Karpas-422 (cell line): ENCODE measurements around the gene BLVRA. TPM values are rescaled to one million over a fixed set of nuclear protein-coding genes. Genes with fewer than 3 reads are reported as not detected.
A peak's percentile ranks its signal among the peaks of the same experiment; 100 is the strongest.
"Not testable (repeated sequence)": the region's sequence is repeated elsewhere in the genome, so short reads cannot be mapped to it uniquely, and the experiment has no call there.

Source experiments
- DNase-seq: peaks from one replicate; pipeline ENCODE4 v3.0.0-alpha.2; 2015
- H2AFZ ChIP-seq: fragments of 200-600 bp; sonication (generic); 2 replicates; pipeline ENCODE4 v1.6.1; 2014; ENCODE audit warnings: antibody characterized with exemption, low read length, mixed read lengths
- H3K27ac ChIP-seq: fragments of 200-600 bp; sonication (generic); 2 replicates; pipeline ENCODE4 v1.5.1; 2014; ENCODE audit warnings: mild to moderate bottlenecking, low read length, moderate library complexity
- H3K27me3 ChIP-seq: fragments of 200-600 bp; sonication (generic); 2 replicates; pipeline ENCODE4 v1.6.1; 2014; ENCODE audit warnings: low read length, mixed read lengths
- H3K36me3 ChIP-seq: fragments of 200-600 bp; sonication (generic); 2 replicates; pipeline ENCODE4 v1.6.1; 2014; ENCODE audit warnings: low read length, mixed read lengths; ENCODE audit not compliant: insufficient read depth
- H3K4me1 ChIP-seq: fragments of 200-600 bp; sonication (generic); 2 replicates; pipeline ENCODE4 v1.6.1; 2014; ENCODE audit warnings: mild to moderate bottlenecking, low read length, mixed read lengths
- H3K4me2 ChIP-seq: fragments of 200-600 bp; sonication (generic); 2 replicates; pipeline ENCODE4 v1.6.1; 2014; ENCODE audit warnings: low read length, low read depth, mild to moderate bottlenecking; ENCODE audit not compliant: poor library complexity, severe bottlenecking
- H3K4me3 ChIP-seq: fragments of 200-600 bp; sonication (generic); 2 replicates; pipeline ENCODE4 v1.5.1; 2014; ENCODE audit warnings: mild to moderate bottlenecking, antibody characterized with exemption, low read length, mixed read lengths
- H3K79me2 ChIP-seq: fragments of 200-600 bp; sonication (generic); 2 replicates; pipeline ENCODE4 v1.6.1; 2014; ENCODE audit warnings: mild to moderate bottlenecking, low read length, mixed read lengths
- H3K9ac ChIP-seq: fragments of 200-600 bp; sonication (generic); 2 replicates; pipeline ENCODE4 v1.6.0; 2014; ENCODE audit warnings: low read length
- H3K9me2 ChIP-seq: fragments of 200-600 bp; sonication (generic), shearing (Covaris generic); replicated peaks from 2 replicates; pipeline ENCODE4 v1.6.0; 2014; ENCODE audit warnings: mild to moderate bottlenecking, low read length, moderate library complexity; ENCODE audit not compliant: insufficient read depth
- H3K9me3 ChIP-seq: fragments of 300-700, 200-600 bp; sonication (generic); 2 replicates; pipeline ENCODE4 v1.6.1; 2014; ENCODE audit warnings: low read length, mixed read lengths
- H4K20me1 ChIP-seq: fragments of 200-600 bp; sonication (generic); 2 replicates; pipeline ENCODE4 v1.6.1; 2014; ENCODE audit warnings: mild to moderate bottlenecking, antibody characterized with exemption, low read length, low read depth; ENCODE audit not compliant: insufficient read depth
- total RNA-seq: library from RNA; depleted of rRNA; stranded (reverse); fragments of >200 nt; shearing (Covaris generic); gene quantifications from 2 replicates; pipeline ENCODE4 v1.2.3, GENCODE V29; 2014; ENCODE audit warnings: low replicate concordance

BLVRA gene
- total RNA-seq, 1 experiment from 2014 or later, result not detected

DNA sequence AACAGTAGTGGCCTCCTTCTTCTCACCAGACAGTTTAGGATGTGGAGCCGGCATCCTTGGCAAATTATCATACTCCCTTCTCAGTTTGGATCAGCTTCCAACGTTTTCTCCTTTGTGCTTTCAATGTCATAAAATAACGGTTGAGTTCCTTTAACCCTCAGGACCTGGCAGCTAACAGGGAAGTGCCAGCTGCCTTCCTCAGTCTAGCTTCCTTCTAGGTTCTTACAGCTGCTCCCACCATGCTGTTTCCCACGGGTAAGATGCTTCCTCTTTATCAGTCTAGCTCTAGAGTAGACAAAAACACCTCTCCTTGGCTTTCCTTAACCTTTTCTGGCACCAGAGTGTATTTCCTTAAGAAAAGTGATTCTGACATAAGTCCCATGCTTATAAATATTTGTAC is 33.2 kb downstream of the BLVRA start:
- no peak overlapping the region for H3K27ac ChIP-seq
- H3K36me3 ChIP-seq, result no peaks in the 10 kb centered on the region
- no peaks in the 10 kb centered on the region for H3K79me2 ChIP-seq
- H3K4me1 ChIP-seq, result no peaks in the 10 kb centered on the region
- no peak overlapping the region for H3K4me2 ChIP-seq
- H3K9ac ChIP-seq, result no peak overlapping the region
- H3K9me3 ChIP-seq, result no peaks in the 10 kb centered on the region
- no peak overlapping the region for H3K4me3 ChIP-seq
- H4K20me1 ChIP-seq, result no peaks in the 10 kb centered on the region
- no peak overlapping the region for H2AFZ ChIP-seq
- no peaks in the 10 kb centered on the region for H3K9me2 ChIP-seq
- DNase-seq, result no peak
- H3K27me3 ChIP-seq, result no peaks in the 10 kb centered on the region

DNA sequence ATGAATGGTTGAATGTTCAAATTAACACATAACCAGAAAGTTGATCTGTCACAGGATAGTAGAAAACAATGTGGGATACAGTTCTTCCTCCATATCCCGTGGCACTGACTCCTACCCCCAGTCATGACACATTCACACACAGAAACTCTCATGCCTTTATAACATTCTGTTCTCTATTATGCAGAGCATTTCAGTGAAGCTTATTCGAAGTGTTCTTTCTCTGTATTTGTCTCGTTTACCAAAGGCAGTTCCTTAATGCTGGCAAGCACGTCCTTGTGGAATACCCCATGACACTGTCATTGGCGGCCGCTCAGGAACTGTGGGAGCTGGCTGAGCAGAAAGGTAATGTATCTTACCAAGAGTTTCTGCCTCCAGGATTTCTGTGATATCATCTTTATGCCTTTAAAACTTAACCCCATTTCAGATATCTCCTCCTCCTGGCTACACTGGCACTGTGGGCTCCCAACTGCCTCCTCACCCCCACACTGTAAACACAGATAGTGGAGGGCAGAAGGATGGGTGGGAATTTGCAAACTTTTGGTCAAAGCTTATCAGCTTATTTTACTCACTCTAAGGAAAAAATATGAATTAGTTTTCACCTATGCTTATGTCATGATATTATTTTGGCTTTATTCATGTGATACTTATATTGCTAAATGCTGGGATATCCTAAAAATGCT is 34.1 kb downstream of the BLVRA start:
- Histone ChIP-seq H3K4me2 (no peak overlapping the region), H4K20me1 (no peaks in the 10 kb centered on the region), H3K27me3 (no peaks in the 10 kb centered on the region), H3K9me2 (no peaks in the 10 kb centered on the region), H3K9me3 (no peaks in the 10 kb centered on the region), H3K4me1 (no peaks in the 10 kb centered on the region), H3K36me3 (no peaks in the 10 kb centered on the region), H3K9ac (no peak overlapping the region), H3K27ac (no peak overlapping the region), H2AFZ (no peak overlapping the region), H3K79me2 (no peaks in the 10 kb centered on the region), H3K4me3 (no peak overlapping the region)
- no peak for DNase-seq

DNA sequence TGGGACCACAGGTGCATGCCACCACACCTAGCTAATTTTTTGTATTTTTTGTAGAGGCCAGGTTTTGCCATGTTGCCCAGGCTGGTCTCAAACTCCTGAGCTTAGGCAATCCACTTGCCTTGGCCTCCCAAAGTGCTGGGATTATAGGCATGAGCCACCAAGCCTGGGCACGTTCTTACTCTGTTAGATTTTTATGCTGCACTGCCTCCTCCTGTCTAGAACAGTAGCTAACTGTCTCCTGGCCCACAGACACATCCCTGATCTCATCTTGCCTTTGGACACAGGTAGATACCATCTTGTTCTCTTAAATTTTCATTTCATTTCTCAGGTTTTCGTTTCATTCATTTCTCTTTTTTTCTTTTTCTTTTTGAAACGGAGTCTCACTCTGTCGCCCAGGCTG is 41.1 kb downstream of the BLVRA start:
- Histone ChIP-seq H3K36me3 (no peaks in the 10 kb centered on the region), H2AFZ (no peak overlapping the region), H3K27me3 (no peaks in the 10 kb centered on the region), H3K79me2 (no peaks in the 10 kb centered on the region), H3K4me1 (no peaks in the 10 kb centered on the region), H3K9me3 (no peaks in the 10 kb centered on the region), H3K4me3 (no peak overlapping the region), H3K9me2 (no peaks in the 10 kb centered on the region), H4K20me1 (no peaks in the 10 kb centered on the region), H3K4me2 (no peak overlapping the region), H3K9ac (no peak overlapping the region), H3K27ac (no peak overlapping the region)
- DNase-seq, result no peak

DNA sequence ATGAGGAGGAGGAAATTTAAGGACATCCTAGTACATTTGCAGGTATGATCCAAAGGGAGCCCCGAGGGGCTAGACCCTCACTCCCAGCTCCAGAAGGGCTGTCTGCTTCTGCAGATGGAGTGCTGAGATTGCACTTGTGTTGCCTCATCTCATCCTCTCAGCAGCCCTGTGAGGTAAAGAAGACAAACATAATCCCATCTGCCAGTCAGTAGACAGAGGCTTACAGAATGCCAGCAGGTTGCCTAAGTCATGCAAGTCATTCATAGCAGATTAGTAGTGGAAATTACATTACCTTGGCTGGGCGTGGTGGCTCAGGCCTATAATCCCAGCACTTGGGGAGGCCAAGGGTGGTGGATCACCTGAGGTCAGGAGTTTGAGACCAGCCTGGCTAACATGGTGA is 45.4 kb downstream of the BLVRA start:
- no peaks in the 10 kb centered on the region for H3K27me3 ChIP-seq
- H3K4me2 ChIP-seq, result no peak overlapping the region
- H3K9me3 ChIP-seq, result no peaks in the 10 kb centered on the region
- H3K4me1 ChIP-seq, result no peaks in the 10 kb centered on the region
- H3K9ac ChIP-seq, result no peak overlapping the region
- DNase-seq, result no peak
- no peak overlapping the region for H3K4me3 ChIP-seq
- H3K9me2 ChIP-seq, result no peaks in the 10 kb centered on the region
- H2AFZ ChIP-seq, result no peak overlapping the region
- no peaks in the 10 kb centered on the region for H3K79me2 ChIP-seq
- H3K36me3 ChIP-seq, result no peaks in the 10 kb centered on the region
- no peak overlapping the region for H3K27ac ChIP-seq
- H4K20me1 ChIP-seq, result no peaks in the 10 kb centered on the region

DNA sequence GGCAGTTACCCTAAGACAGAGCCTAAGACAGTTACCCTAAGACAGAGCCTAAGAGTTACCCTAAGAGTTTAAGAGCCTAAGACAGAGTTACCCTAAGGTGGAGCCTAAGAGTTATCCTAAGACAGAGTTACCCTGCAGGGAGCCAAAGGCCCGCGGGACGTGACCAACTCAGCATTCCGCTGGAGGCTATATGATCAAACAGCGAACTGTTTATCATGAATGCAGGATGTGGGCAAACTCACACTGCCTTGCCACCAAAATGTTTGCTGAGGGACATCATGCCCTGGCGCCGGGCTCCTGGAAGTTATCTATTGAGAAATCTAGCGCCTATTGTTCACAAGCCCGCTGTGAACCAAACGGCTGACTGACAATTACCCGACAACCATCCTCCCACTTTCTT is 49.9 kb downstream of the BLVRA start:
- no peaks in the 10 kb centered on the region for H3K79me2 ChIP-seq
- no peak overlapping the region for H3K27ac ChIP-seq
- H4K20me1 ChIP-seq, result no peaks in the 10 kb centered on the region
- no peak overlapping the region for H3K9ac ChIP-seq
- H3K36me3 ChIP-seq, result no peaks in the 10 kb centered on the region
- no peak overlapping the region for H3K4me3 ChIP-seq
- no peaks in the 10 kb centered on the region for H3K27me3 ChIP-seq
- no peak overlapping the region for H2AFZ ChIP-seq
- no peaks in the 10 kb centered on the region for H3K9me2 ChIP-seq
- no peaks in the 10 kb centered on the region for H3K4me1 ChIP-seq
- no peaks in the 10 kb centered on the region for H3K9me3 ChIP-seq
- H3K4me2 ChIP-seq, result no peak overlapping the region
- no peak for DNase-seq

DNA sequence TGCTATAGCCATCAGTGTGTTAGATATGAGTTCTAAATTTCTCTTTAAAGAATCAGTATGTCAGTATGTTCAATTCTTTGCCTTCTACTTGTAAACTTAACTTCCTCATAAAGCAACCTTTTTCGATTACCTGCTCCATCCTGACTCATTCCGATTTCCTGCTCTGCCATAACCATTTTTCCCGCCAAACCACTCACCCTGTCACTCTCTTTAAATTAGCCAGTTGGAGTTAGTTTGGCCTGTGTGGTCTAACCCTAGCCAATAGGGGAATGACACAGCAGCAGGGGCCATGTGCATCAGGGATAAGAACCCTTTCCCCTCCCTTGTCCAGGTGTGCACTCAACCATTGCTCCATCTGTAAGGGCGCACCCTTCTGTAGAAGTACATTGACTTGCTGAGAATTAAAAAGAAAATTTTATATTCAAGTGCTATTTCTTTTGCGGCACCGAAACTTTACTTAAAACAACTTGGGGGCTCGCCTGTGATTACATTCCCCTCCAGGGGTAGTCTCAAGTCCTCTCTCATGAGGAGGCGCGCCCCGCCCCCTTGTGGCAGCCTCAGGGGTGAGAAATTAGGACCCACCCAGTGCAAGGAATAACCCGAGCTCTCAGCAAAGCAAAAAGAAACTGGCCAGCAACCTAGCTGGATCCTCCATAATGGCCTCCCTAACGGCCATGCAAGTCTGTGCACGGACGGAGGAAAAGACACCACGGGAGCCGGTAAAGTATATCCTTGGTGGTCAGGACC is 51.9 kb downstream of the BLVRA start:
- not testable (repeated sequence) for H3K9ac ChIP-seq, H3K4me1 ChIP-seq, H2AFZ ChIP-seq, H3K79me2 ChIP-seq, H3K27me3 ChIP-seq, H3K9me2 ChIP-seq, H4K20me1 ChIP-seq, H3K36me3 ChIP-seq, H3K4me3 ChIP-seq, H3K4me2 ChIP-seq, H3K9me3 ChIP-seq, H3K27ac ChIP-seq
- peak; percentile 85 for DNase-seq

DNA sequence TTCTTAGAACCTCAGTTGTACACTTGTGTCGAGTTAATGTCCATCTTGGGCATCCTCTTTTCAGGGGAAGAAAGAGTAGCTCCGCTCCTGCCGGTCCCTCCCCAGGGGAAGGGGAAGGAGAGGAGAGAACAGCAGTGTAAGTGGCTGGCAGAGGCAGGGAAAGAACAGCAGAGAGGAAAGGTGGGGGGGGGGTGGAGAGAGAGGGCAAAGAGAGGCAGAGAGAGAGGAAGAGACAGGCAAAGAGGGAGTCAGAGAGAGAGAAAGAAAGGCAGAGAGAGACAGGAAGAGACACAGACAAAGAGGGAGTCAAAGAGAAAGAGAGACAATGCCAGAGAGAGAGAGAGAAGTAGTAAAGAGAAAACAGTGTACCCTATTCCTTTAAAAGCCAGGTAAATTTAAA is 56.9 kb downstream of the BLVRA start:
- no peaks in the 10 kb centered on the region for H3K36me3 ChIP-seq
- H2AFZ ChIP-seq, result no peak overlapping the region
- no peaks in the 10 kb centered on the region for H3K27me3 ChIP-seq
- H3K4me2 ChIP-seq, result no peak overlapping the region
- no peaks in the 10 kb centered on the region for H3K9me3 ChIP-seq
- H3K79me2 ChIP-seq, result no peaks in the 10 kb centered on the region
- no peak overlapping the region for H3K4me3 ChIP-seq
- no peaks in the 10 kb centered on the region for H4K20me1 ChIP-seq
- no peak overlapping the region for H3K27ac ChIP-seq
- no peaks in the 10 kb centered on the region for H3K4me1 ChIP-seq
- H3K9me2 ChIP-seq, result no peaks in the 10 kb centered on the region
- H3K9ac ChIP-seq, result no peak overlapping the region
- DNase-seq, result no peak

DNA sequence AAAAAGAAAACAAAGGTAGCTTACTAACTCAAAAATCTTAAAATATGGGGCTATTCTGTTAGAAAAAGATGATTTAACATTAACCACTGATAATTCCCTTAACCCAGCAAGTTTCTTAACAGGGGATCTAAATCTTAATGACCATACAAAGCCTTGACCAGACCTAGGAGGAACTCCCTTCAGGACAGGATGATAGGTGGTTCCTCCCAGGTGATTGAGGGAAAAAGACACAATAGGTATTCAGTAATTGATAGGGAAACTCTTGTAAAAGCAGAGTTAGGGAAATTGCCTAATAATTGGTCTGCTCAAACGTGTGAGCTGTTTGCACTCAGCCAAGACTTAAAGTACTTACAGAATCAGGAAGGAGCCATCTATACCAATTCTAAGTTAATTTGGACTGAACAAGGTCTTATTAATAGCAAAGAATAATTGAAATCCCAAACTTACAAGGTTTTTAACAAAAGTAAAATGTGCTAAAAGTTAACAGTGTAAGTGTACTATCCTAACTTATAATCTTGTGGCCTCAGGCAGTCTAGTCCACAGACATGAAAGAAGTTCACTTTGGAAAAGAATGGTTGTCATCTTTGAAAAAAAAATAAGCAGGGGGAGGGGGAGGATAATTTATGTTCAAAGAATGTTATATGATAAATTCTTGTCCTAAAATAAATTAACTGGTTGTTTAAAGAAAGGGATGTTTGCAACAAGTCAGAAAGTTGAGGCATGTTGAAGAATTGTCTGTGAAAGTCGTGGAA is 57.7 kb downstream of the BLVRA start:
- DNase-seq, H4K20me1 ChIP-seq: not testable (repeated sequence)

More for the DNA sequence above, 57.7 kb downstream of the BLVRA start:
- H3K9ac ChIP-seq, H2AFZ ChIP-seq, H3K4me1 ChIP-seq, H3K27me3 ChIP-seq, H3K36me3 ChIP-seq, H3K27ac ChIP-seq, H3K4me2 ChIP-seq, H3K9me2 ChIP-seq, H3K4me3 ChIP-seq, H3K9me3 ChIP-seq, H3K79me2 ChIP-seq: not testable (repeated sequence)
